ENCODE results near the gene CRABP1. TPM values are rescaled to one million over a fixed set of nuclear protein-coding genes. Genes with fewer than 3 reads are reported as not detected.

CRABP1 gene
- total RNA-seq, 2 experiments from 2014 or later = not detected

DNA sequence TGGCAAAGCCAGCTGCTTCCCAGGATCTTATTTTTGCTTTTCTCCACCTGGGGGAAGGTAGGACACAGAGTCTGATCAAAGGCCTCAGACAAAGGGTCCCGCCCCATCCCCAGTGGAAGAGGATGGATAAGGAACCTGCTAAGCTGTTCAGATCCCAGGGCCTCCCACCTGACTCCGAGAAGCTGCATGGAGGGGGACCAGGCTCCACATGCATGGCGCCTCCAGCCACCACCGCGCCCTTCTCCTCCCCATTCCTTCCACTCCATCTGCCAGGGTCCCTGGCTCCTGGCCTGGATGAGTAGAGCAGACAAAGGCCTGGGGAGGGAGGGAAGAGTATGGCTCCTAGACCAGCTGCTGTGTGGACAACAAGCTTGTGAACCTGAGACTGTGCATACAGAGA lies 20.0 kb upstream of the CRABP1 start:
- Mint-ChIP-seq H3K9me3 (ENCODE audit: insufficient read depth) (no peaks in the 10 kb centered on the region), H3K27ac (no peak overlapping the region), H3K36me3 (ENCODE audit: low read depth) (no peaks in the 10 kb centered on the region), H3K4me1 (ENCODE audit: low read depth) (no peaks in the 10 kb centered on the region), H3K27me3 (ENCODE audit: low read depth) (no peaks in the 10 kb centered on the region), H3K4me3 (no peak overlapping the region)
- DNase-seq (no peak), ATAC-seq (no peak)
- POLR2A ChIA-PET = interaction anchor here (2.1 kb wide), 1 partner anchor 21 kb away, joined by 8 read pairs; the partner anchor contains the start of gene SKIC8
- CTCF ChIA-PET = no interaction called here

- H3K27me3 Mint-ChIP-seq (ENCODE audit: low read depth) = no peaks in the 10 kb centered on the region
- no peak overlapping the region for H3K4me3 Mint-ChIP-seq
- no peaks in the 10 kb centered on the region for H3K9me3 Mint-ChIP-seq (ENCODE audit: insufficient read depth)
- no peaks in the 10 kb centered on the region for H3K36me3 Mint-ChIP-seq (ENCODE audit: low read depth)
- H3K4me1 Mint-ChIP-seq (ENCODE audit: low read depth) = no peaks in the 10 kb centered on the region
- ATAC-seq (no peak), DNase-seq (no peak)
- H3K27ac Mint-ChIP-seq = no peak overlapping the region
- ChIA-PET POLR2A (interaction anchor here (2.1 kb wide), 1 partner anchor 22 kb away, joined by 8 read pairs; the partner anchor contains the start of gene SKIC8), CTCF (interaction anchor here (0.8 to 1.1 kb wide), 2 partner anchors 10 to 102 kb away, joined by 3 read pairs; no protein-coding TSS in a partner anchor)
Observed at GRCh38 chr15:78321041-78321570, 19.0 kb upstream of the CRABP1 start.

DNA sequence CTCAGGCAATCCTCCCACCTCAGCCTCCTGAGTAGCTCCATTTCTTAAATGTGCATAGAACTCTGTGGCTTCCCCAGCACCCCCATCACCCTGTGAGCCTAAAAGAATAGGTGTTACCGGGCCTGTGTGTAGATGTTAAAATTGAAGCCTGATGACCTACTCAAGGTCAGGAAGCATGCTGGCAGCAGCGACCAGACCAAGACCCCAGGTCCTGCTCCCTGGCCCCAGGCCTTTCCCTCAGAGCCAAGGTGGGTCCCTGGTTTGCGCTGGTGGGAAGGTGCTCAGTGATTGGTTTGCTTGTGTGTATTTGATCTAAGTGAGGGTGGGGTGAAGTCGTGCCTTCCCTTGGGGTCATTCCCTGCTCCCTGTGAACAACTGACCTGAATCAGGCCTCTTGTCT lies 18.4 kb upstream of the CRABP1 start:
- no peaks in the 10 kb centered on the region for H3K9me3 Mint-ChIP-seq (ENCODE audit: insufficient read depth)

DNA sequence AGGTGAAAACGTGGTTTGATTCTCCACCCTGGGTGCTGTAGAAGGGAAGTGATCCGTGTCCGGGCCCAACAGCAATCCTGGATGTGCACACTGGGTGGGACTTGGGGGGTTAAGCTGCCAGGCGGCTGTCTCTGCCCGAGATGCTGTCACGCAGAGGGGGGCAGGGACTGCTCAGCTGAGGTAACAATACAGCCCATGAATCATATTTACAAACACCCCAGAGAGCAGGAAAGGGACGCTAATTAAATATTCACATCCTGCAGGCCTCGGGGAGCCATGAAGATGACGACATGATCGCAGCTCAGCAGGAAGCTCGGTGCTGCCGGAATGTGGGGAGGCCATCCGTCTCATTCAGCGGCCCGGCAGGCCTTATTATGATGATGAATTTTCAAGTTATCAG lies 17.9 kb upstream of the CRABP1 start:
- H3K9me3 Mint-ChIP-seq (ENCODE audit: insufficient read depth) = no peaks in the 10 kb centered on the region
- DNase-seq (no peak), ATAC-seq (no peak)
- H3K36me3 Mint-ChIP-seq (ENCODE audit: low read depth) = no peaks in the 10 kb centered on the region
- ChIA-PET POLR2A (interaction anchor here (0.6 kb wide), 1 partner anchor 231 kb away, joined by 3 read pairs; no protein-coding TSS in a partner anchor), CTCF (interaction anchor here (1.1 kb wide), 1 partner anchor 11 kb away, joined by 3 read pairs; no protein-coding TSS in a partner anchor)
- no peaks in the 10 kb centered on the region for H3K27me3 Mint-ChIP-seq (ENCODE audit: low read depth)
- no peak overlapping the region for H3K27ac Mint-ChIP-seq
- no peak overlapping the region for H3K4me3 Mint-ChIP-seq
- H3K4me1 Mint-ChIP-seq (ENCODE audit: low read depth) = no peaks in the 10 kb centered on the region

More for the DNA sequence above, 18.4 kb upstream of the CRABP1 start:
- H3K27me3 Mint-ChIP-seq (ENCODE audit: low read depth) = no peaks in the 10 kb centered on the region
- no peaks in the 10 kb centered on the region for H3K36me3 Mint-ChIP-seq (ENCODE audit: low read depth)
- H3K4me3 Mint-ChIP-seq = no peak overlapping the region
- H3K4me1 Mint-ChIP-seq (ENCODE audit: low read depth) = no peaks in the 10 kb centered on the region
- ATAC-seq (no peak), DNase-seq (no peak)
- no peak overlapping the region for H3K27ac Mint-ChIP-seq
- ChIA-PET CTCF (interaction anchor here (0.8 to 1.1 kb wide), 2 partner anchors 10 to 101 kb away, joined by 3 read pairs; no protein-coding TSS in a partner anchor), POLR2A (interaction anchor here (0.6 kb wide), 1 partner anchor 231 kb away, joined by 3 read pairs; no protein-coding TSS in a partner anchor)

GRCh38 chr15:78322724-78323521 lies 17.2 kb upstream of the CRABP1 start:
- no peak overlapping the region for H3K27ac Mint-ChIP-seq

GRCh38 chr15:78323693-78324092 lies 16.5 kb upstream of the CRABP1 start:
- ChIA-PET CTCF (no interaction called here), POLR2A (no interaction called here)

More at GRCh38 chr15:78322724-78323521, 17.2 kb upstream of the CRABP1 start:
- ChIA-PET CTCF (no interaction called here), POLR2A (no interaction called here)
- Mint-ChIP-seq H3K9me3 (ENCODE audit: insufficient read depth) (no peaks in the 10 kb centered on the region), H3K36me3 (ENCODE audit: low read depth) (no peaks in the 10 kb centered on the region), H3K27me3 (ENCODE audit: low read depth) (no peaks in the 10 kb centered on the region), H3K4me1 (ENCODE audit: low read depth) (no peaks in the 10 kb centered on the region), H3K4me3 (no peak overlapping the region)
- no peak for DNase-seq
- no peak for ATAC-seq

GRCh38 chr15:78324144-78324543 lies 16.0 kb upstream of the CRABP1 start:
- no peaks in the 10 kb centered on the region for H3K9me3 Mint-ChIP-seq (ENCODE audit: insufficient read depth)
- CTCF ChIA-PET = interaction anchor here (0.7 kb wide), 1 partner anchor 99 kb away, joined by 3 read pairs; no protein-coding TSS in a partner anchor
- no peaks in the 10 kb centered on the region for H3K36me3 Mint-ChIP-seq (ENCODE audit: low read depth)
- no peaks in the 10 kb centered on the region for H3K27me3 Mint-ChIP-seq (ENCODE audit: low read depth)
- H3K27ac Mint-ChIP-seq = no peak overlapping the region
- no peak for ATAC-seq
- no peak for DNase-seq
- H3K4me3 Mint-ChIP-seq = no peak overlapping the region
- no peaks in the 10 kb centered on the region for H3K4me1 Mint-ChIP-seq (ENCODE audit: low read depth)
- POLR2A ChIA-PET = no interaction called here

More at GRCh38 chr15:78323693-78324092, 16.5 kb upstream of the CRABP1 start:
- Mint-ChIP-seq H3K27ac (no peak overlapping the region), H3K27me3 (ENCODE audit: low read depth) (no peaks in the 10 kb centered on the region), H3K4me3 (no peak overlapping the region), H3K9me3 (ENCODE audit: insufficient read depth) (no peaks in the 10 kb centered on the region), H3K4me1 (ENCODE audit: low read depth) (no peaks in the 10 kb centered on the region), H3K36me3 (ENCODE audit: low read depth) (no peaks in the 10 kb centered on the region)
- DNase-seq = no peak
- no peak for ATAC-seq

DNA sequence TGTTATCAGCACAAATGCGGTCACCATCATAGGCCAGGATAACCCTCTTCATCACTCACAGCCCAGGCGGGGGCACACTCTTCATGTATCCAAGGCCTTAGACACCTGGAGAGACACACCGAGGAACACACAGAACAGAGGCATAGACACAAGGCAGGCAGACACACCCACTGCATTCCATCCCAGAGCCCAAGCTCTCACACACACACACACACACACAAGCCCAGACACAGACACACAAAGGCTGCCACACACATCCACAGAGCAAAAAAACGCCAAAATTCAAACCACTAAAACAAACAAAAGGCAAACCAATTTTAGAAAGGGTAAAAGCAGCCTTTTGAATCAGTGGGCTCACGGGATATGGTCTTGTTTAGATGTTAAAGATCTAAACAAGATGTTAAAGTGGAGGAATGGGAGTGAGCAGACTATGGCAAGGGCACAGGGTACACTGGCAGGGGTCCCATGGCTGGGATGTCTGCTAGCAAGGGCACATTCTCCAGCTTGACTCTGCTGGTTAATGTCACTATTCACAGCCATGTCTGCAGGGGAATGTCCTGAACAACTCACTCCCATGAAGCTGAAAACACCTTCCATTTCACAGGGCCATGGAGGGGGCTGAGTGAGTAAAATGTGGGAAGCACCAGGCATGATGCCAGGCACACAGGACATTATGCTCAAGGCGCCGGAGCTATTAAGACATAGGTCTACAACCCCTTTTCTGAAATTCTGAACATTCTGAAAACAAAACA lies 14.9 kb upstream of the CRABP1 start:
- H3K36me3 Mint-ChIP-seq (ENCODE audit: low read depth) = no peaks in the 10 kb centered on the region
- peaks cover 3% of the 10 kb centered on the region for H3K27me3 Mint-ChIP-seq (ENCODE audit: low read depth)
- ChIA-PET POLR2A (interaction anchor here (0.6 kb wide), 1 partner anchor 114 kb away, joined by 3 read pairs; no protein-coding TSS in a partner anchor), CTCF (no interaction called here)
- ATAC-seq (no peak), DNase-seq (no peak)
- no peaks in the 10 kb centered on the region for H3K4me1 Mint-ChIP-seq (ENCODE audit: low read depth)
- H3K4me3 Mint-ChIP-seq = no peak overlapping the region
- no peak overlapping the region for H3K27ac Mint-ChIP-seq
- no peaks in the 10 kb centered on the region for H3K9me3 Mint-ChIP-seq (ENCODE audit: insufficient read depth)

GRCh38 chr15:78327466-78327865 lies 12.7 kb upstream of the CRABP1 start:
- Mint-ChIP-seq H3K4me3 (no peak overlapping the region), H3K36me3 (ENCODE audit: low read depth) (no peaks in the 10 kb centered on the region), H3K4me1 (ENCODE audit: low read depth) (no peaks in the 10 kb centered on the region), H3K27ac (no peak overlapping the region), H3K9me3 (ENCODE audit: insufficient read depth) (no peaks in the 10 kb centered on the region), H3K27me3 (ENCODE audit: low read depth) (peaks cover 3% of the 10 kb centered on the region)
- POLR2A ChIA-PET = interaction anchor here (0.5 kb wide), 1 partner anchor 225 kb away, joined by 3 read pairs; no protein-coding TSS in a partner anchor
- DNase-seq (no peak), ATAC-seq (no peak)
- CTCF ChIA-PET = no interaction called here

GRCh38 chr15:78329625-78330024 lies 10.5 kb upstream of the CRABP1 start:
- peaks cover 7% of the 10 kb centered on the region for H3K27me3 Mint-ChIP-seq (ENCODE audit: low read depth)
- no peaks in the 10 kb centered on the region for H3K4me1 Mint-ChIP-seq (ENCODE audit: low read depth)
- ChIA-PET CTCF (no interaction called here), POLR2A (no interaction called here)
- H3K4me3 Mint-ChIP-seq = no peak overlapping the region
- H3K36me3 Mint-ChIP-seq (ENCODE audit: low read depth) = no peaks in the 10 kb centered on the region
- no peak for DNase-seq
- ATAC-seq = no peak
- H3K9me3 Mint-ChIP-seq (ENCODE audit: insufficient read depth) = no peaks in the 10 kb centered on the region
- H3K27ac Mint-ChIP-seq = no peak overlapping the region

GRCh38 chr15:78334845-78335244 lies 5.3 kb upstream of the CRABP1 start:
- ChIA-PET CTCF (no interaction called here), POLR2A (no interaction called here)
- no peak overlapping the region for H3K4me3 Mint-ChIP-seq
- ATAC-seq (no peak), DNase-seq (no peak)
- peaks cover 26% of the 10 kb centered on the region for H3K27me3 Mint-ChIP-seq (ENCODE audit: low read depth)
- no peak overlapping the region for H3K27ac Mint-ChIP-seq
- no peaks in the 10 kb centered on the region for H3K4me1 Mint-ChIP-seq (ENCODE audit: low read depth)
- no peaks in the 10 kb centered on the region for H3K36me3 Mint-ChIP-seq (ENCODE audit: low read depth)
- no peaks in the 10 kb centered on the region for H3K9me3 Mint-ChIP-seq (ENCODE audit: insufficient read depth)

GRCh38 chr15:78335985-78336384 lies 4.2 kb upstream of the CRABP1 start:
- peaks cover 5% of the 10 kb centered on the region for H3K4me1 Mint-ChIP-seq (ENCODE audit: low read depth)
- DNase-seq (no peak), ATAC-seq (no peak)
- no peaks in the 10 kb centered on the region for H3K36me3 Mint-ChIP-seq (ENCODE audit: low read depth)
- ChIA-PET POLR2A (no interaction called here), CTCF (no interaction called here)
- H3K27ac Mint-ChIP-seq = no peak overlapping the region
- H3K27me3 Mint-ChIP-seq (ENCODE audit: low read depth) = peaks cover 37% of the 10 kb centered on the region
- H3K9me3 Mint-ChIP-seq (ENCODE audit: insufficient read depth) = no peaks in the 10 kb centered on the region
- H3K4me3 Mint-ChIP-seq = no peak overlapping the region
